Dermis lymphatic vessel endothelial cell (primary cell): ENCODE results near the gene NEK1. TPM values are rescaled to one million over a fixed set of nuclear protein-coding genes. Genes with fewer than 3 reads are reported as not detected.

Experiments
- total RNA-seq: library from RNA; depleted of rRNA; stranded (reverse); fragments of >200 nt; gene quantifications from 2 replicates; pipeline ENCODE4 v1.2.1, GENCODE V29; 2014

Gene NEK1
- 5.2 and 5.9 TPM in 2 replicates for total RNA-seq

GRCh38 chr4:169611991-169612870 lies at the start of gene NEK1:
TSS of gene NEK1 (minus strand) at chr4:169612583. CDS start at chr4:169602630, 9,953 bp downstream.

DNA sequence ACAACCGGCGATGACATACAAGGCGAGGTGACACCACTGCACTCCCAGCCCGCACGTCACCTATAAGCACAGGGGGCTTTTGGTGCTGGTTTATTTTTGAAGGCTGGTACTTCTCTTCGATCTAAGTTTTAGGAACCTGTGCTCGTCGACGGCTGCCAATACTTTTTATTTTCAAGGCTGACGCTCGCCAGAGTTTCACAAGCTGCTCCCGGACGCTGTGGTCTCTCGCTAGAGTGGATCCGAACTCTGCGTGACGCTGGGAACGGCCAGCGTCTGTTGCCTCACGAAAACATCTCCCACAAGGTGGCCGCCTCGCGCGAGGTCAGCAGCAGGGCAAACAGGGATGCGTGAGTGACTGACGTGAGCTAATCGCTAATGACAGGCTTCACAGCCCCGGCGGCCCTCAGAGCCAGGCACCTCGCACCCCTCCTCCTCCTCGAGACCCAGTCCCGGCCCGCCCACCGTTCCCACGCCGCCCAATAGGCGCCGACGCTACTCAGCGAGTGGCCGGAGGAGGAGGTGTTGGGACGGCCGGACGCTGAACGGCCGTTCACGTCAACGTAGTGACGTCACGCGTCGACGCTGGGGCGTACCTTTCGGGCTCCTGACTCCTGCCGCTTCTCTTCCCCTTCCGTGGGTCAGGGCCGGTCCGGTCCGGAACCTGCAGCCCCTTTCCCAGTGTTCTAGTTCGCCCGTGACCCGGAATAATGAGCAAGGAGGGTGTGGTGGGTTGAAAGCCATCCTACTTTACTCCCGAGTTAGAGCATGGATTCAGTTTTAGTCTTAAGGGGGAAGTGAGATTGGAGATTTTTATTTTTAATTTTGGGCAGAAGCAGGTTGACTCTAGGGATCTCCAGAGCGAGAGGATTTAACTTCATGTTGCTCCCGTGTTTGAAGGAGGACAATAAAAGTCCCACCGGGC lies 7.8 kb upstream of the NEK1 start, which contains the start of gene CLCN3:
Gene CLCN3, plus strand, starts transcription at position 621 of the 922 bp plus-strand sequence. CDS start 15,351 bp downstream, outside the sequence.

Other genes starting within 250 kb of the NEK1 start
- gene CLCN3, start 8.0 kb upstream of the NEK1 start, total RNA-seq, result 97.5 and 110 TPM in 2 replicates
- 12.6 and 20.6 TPM in 2 replicates for gene HPF1, start 145.4 kb upstream of the NEK1 start, total RNA-seq